Activated CD8-positive, alpha-beta memory T cell treated with anti-CD3 and anti-CD28 coated beads, Interleukin-2, amount 10 ng/mL, durations not matched to agents 7 days and 5 days (primary cell): ENCODE results near the gene TRAF3. TPM values are rescaled to one million over a fixed set of nuclear protein-coding genes. Genes with fewer than 3 reads are reported as not detected.

Experiments
- ATAC-seq: fragments of 150-1000 bp; cut with Tn5 transposase; one replicate; pipeline ENCODE4 v1.10.0; 2021; ENCODE audit warnings: moderate library complexity
- CTCF ChIA-PET: fragments of 350-600 bp; sonication (Branson Sonifier 250); formaldehyde crosslinking; loops from one replicate; lab custom pipeline; 2021; ENCODE audit warnings: antibody characterized with exemption; lab: Charles Lee
- DNase-seq: peaks from one replicate; pipeline ENCODE4 v3.0.0-alpha.2; 2020
- H3K27ac Mint-ChIP-seq: one replicate; pipeline ENCODE4 v1.8.0; 2021; ENCODE audit warnings: mild to moderate bottlenecking, mixed read lengths
- H3K27me3 Mint-ChIP-seq: one replicate; pipeline ENCODE4 v1.8.0; 2021; ENCODE audit warnings: mixed read lengths
- H3K36me3 Mint-ChIP-seq: one replicate; pipeline ENCODE4 v1.8.0; 2021; ENCODE audit warnings: mild to moderate bottlenecking, mixed read lengths
- H3K4me1 Mint-ChIP-seq: one replicate; pipeline ENCODE4 v1.8.0; 2021; ENCODE audit warnings: mixed read lengths
- H3K4me3 Mint-ChIP-seq: one replicate; pipeline ENCODE4 v1.8.0; 2021; ENCODE audit warnings: mild to moderate bottlenecking, moderate library complexity, mixed read lengths
- H3K9me3 Mint-ChIP-seq: one replicate; pipeline ENCODE4 v1.8.0; 2022; ENCODE audit warnings: low read depth, mixed read lengths
- total RNA-seq, 2 experiments: library from RNA; stranded (reverse); gene quantifications; one replicate each; pipeline ENCODE4 v1.2.3, GENCODE V29; 2021

Gene TRAF3, protein sequence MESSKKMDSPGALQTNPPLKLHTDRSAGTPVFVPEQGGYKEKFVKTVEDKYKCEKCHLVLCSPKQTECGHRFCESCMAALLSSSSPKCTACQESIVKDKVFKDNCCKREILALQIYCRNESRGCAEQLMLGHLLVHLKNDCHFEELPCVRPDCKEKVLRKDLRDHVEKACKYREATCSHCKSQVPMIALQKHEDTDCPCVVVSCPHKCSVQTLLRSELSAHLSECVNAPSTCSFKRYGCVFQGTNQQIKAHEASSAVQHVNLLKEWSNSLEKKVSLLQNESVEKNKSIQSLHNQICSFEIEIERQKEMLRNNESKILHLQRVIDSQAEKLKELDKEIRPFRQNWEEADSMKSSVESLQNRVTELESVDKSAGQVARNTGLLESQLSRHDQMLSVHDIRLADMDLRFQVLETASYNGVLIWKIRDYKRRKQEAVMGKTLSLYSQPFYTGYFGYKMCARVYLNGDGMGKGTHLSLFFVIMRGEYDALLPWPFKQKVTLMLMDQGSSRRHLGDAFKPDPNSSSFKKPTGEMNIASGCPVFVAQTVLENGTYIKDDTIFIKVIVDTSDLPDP
- total RNA-seq, result 10 to 100 TPM; 49.5 to 78.1 TPM

DNA sequence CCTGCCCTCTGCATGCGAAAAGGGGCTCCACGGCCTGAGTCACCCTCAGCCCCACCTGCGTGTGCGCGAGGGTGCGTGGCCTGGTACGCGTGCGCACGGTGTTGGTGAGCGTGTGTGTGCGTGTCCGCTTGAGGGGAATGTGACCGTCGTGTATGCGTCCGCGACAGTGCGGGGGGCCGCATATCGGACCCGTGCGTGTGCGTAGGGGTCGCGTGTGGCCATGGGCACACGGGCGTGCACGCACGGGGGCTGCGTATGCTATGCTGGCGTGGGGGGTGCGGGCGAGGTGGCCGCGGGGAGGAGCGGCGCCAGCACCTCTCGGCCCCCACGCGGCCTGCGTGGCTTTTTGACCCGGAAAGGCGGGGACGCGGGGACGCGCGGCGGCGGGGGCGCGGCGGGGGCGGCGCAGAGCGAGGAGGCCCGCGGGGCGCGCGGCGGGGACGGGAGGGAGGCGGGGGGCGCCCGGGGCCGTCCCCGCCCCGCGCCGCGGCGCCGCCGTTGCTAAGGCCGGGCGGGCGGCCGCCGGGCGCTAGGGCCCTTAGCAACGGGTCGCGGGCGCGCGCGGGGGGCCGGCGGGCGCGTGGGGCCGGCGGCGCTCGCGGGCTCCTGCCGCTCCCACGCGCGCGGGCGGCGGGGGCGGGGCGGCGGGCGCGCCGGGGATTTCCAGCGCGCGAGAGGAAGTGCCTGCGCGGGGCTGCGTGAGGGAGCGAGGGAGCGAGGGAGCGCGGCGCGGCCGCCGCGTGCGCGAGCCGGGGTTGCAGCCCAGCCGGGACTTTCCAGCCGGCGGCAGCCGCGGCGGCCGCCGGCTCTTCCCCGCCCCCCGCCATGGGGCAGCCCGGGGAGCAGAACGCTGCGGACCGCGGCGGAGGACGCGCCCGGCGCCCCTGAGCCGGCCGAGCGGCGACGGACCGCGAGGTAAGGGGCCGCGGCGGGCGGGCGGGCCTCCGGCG, at the start of gene TRAF3:
Gene TRAF3 (plus strand): TSS at position 689 of the 950 bp plus-strand sequence. CDS start 92,753 bp downstream, outside the sequence.
- H3K9me3 Mint-ChIP-seq, result no peaks in the 10 kb centered on the region
- H3K4me3 Mint-ChIP-seq, result peak within 1 kb of the TSS; percentile 93
- H3K27ac Mint-ChIP-seq, result peak within 1 kb of the TSS; percentile 88
- peaks cover 52% of the 10 kb centered on the region for H3K4me1 Mint-ChIP-seq
- DNase-seq (peak; percentile 84), ATAC-seq (peak; percentile 80)
- H3K36me3 Mint-ChIP-seq, result peaks cover 25% of the 10 kb centered on the region
- CTCF ChIA-PET, result no interaction called here
- H3K27me3 Mint-ChIP-seq, result no peaks in the 10 kb centered on the region

DNA sequence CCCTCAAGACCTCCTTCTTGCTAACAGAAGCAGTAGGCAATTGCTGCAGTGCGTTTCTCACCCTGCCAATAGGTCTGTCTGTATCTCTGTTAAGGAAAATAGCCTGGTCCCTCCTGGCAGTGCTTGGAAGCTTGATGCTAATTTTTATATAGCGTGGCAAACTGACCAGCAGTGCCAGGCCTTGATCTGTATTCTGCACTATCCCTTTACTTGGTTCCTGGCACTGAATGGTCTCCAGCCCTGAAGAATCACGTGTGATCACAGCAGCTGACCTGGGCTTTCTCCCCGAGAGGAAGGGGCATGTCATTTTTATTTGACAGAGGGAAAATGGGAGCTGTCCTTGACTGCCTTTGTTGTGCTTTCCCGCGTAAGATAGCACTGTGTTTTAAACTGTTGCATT, 48.7 kb upstream of the TRAF3 start:
- no peak overlapping the region for H3K27ac Mint-ChIP-seq
- no peaks in the 10 kb centered on the region for H3K27me3 Mint-ChIP-seq
- H3K9me3 Mint-ChIP-seq, result no peaks in the 10 kb centered on the region
- H3K36me3 Mint-ChIP-seq, result peaks cover 18% of the 10 kb centered on the region
- CTCF ChIA-PET, result interaction anchor here (1.0 to 1.3 kb wide), 2 partner anchors 33 to 274 kb away, joined by 3 to 4 read pairs; no protein-coding TSS in a partner anchor
- no peaks in the 10 kb centered on the region for H3K4me1 Mint-ChIP-seq
- DNase-seq (no peak), ATAC-seq (no peak)
- no peak overlapping the region for H3K4me3 Mint-ChIP-seq

DNA sequence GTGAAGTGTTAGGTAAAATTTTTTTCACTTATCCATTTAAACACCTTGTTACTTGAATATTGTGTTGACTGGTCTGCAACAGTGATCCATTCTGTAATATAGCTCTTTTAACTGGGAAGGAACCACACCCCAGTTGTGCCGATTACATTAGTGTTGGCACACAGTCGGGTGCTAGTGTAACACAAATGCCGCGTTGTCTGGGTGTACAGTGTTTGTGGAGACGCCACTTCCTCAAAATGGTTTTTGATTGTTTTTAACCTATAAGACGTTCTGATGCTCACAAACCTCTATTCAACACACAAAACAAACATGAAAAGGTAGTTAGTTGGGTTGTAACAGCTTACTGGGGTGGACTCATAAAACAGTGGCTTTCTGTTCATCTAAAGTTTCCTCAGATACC, 48.0 kb upstream of the TRAF3 start:
- Mint-ChIP-seq H3K36me3 (peaks cover 14% of the 10 kb centered on the region), H3K27ac (no peak overlapping the region), H3K27me3 (no peaks in the 10 kb centered on the region), H3K4me3 (no peak overlapping the region), H3K9me3 (no peaks in the 10 kb centered on the region), H3K4me1 (no peaks in the 10 kb centered on the region)
- no peak for ATAC-seq
- no peak for DNase-seq
- CTCF ChIA-PET, result interaction anchor here (1.3 kb wide), 1 partner anchor 34 kb away, joined by 4 read pairs; no protein-coding TSS in a partner anchor

DNA sequence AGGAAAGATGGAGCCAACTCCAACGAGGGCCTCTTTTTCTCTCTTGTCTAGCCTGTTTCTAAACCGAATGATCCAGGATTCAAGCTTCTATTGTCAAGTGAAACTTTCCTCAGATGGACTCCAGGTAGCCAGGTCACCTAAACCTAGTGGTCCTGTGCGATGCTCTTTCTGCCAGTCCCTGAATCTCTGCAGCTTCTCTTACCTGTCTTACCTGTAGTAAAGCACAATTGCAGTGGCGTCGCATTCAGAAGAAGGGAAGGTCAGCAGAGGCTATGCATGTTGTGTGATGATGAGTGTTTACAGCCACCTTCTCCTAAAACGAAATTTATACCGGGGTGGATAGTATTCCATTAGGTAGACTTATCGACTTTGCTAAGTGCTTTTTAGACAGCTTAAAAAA, 47.4 kb upstream of the TRAF3 start:
- ATAC-seq (no peak), DNase-seq (no peak)
- Mint-ChIP-seq H3K4me1 (no peaks in the 10 kb centered on the region), H3K27me3 (no peaks in the 10 kb centered on the region), H3K9me3 (no peaks in the 10 kb centered on the region), H3K36me3 (peaks cover 12% of the 10 kb centered on the region), H3K27ac (no peak overlapping the region), H3K4me3 (no peak overlapping the region)
- CTCF ChIA-PET, result no interaction called here

DNA sequence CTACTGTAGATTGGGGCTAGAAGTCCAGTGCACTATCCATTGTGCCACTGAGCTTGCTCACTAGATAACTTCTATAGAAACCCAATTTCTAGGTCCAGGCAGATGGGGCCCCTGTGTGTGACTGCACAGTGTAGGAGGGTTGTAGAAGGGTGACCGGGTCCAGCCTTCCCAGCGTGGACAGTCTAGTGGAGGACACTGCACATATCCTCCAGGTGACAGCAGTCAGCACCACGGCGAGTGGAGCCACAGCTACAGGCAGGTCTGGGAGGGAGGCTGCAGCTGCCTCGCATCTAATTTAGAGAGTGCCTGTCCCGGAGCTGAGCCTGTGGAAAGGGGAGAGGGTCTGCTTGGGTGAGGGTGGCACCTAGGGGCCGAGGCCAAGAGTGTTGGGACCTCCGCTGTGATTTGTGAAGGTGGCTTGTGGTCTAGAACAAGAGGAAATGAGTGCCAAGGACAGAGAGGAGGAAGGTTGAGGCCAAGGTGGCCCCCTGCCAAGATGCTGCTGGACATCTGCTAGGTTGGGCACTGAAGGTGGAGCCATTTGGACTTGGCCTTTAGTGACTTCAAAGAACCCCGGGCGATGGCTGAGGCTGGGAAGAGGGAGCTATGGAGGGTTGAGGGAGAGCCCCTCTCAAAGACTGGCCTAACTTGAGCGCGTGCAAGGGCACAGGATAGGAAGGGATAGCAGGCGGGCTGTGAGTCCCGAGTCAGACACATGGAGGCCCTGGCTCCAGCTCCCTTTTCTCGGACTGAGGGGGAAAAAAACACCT, 46.0 kb upstream of the TRAF3 start:
- CTCF ChIA-PET, result interaction anchor here (0.9 kb wide), 1 partner anchor 37 kb away, joined by 3 read pairs; no protein-coding TSS in a partner anchor
- Mint-ChIP-seq H3K9me3 (no peaks in the 10 kb centered on the region), H3K27me3 (no peaks in the 10 kb centered on the region), H3K27ac (no peak overlapping the region), H3K36me3 (peaks cover 8% of the 10 kb centered on the region), H3K4me1 (no peaks in the 10 kb centered on the region), H3K4me3 (no peak overlapping the region)
- ATAC-seq, result no peak
- DNase-seq, result no peak

DNA sequence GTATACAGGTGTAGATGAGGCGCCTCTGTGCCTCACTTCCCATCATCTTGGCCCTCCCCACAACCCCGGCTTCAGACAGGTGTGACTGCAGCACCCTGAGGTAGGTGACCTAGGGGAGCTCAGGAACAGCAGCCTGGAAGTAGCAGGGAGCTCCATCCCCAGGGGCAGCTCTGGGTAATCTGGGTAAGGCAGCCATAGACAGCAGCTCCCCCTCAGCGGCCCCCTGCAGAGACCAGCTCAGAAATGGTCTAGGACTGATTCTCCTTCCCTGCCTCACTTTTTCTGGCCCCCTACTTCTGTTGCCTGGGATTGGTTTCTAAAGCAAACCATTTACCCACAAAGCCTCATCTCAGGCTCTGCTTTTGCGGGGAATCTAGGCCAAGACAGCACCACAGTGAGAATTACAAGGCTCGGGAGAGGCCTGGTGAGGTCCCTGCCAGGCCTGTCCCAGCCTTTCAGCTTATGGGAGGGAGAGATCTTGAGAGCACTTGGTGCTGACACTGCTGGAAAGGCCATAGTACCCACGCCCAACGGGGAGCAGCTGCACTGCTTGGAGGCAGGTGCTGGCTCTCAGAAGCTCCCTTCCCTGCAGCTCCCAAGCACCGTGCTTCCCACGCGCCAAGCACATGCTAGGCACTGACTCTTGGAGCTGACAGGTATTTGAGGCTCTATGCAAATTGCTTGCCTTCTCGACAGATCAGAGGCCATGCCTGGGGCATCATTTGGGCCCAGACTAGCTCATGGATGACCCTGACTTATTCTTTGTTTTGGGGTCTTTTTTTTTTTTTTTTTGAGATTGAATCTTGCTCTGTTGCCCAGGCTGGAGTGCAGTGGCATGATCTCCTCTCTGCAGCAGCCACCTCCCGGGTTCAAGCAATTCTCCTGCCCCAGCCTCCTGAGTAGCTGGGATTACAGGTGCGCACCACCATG, 45.1 kb upstream of the TRAF3 start:
- H3K27me3 Mint-ChIP-seq, result no peaks in the 10 kb centered on the region
- no peaks in the 10 kb centered on the region for H3K9me3 Mint-ChIP-seq
- CTCF ChIA-PET, result interaction anchor here (0.9 to 1.1 kb wide), 2 partner anchors 9 to 38 kb away, joined by 3 read pairs; no protein-coding TSS in a partner anchor
- H3K4me1 Mint-ChIP-seq, result no peaks in the 10 kb centered on the region
- no peak overlapping the region for H3K27ac Mint-ChIP-seq
- H3K36me3 Mint-ChIP-seq, result peaks cover 3% of the 10 kb centered on the region
- H3K4me3 Mint-ChIP-seq, result no peak overlapping the region
- ATAC-seq (no peak), DNase-seq (no peak)

DNA sequence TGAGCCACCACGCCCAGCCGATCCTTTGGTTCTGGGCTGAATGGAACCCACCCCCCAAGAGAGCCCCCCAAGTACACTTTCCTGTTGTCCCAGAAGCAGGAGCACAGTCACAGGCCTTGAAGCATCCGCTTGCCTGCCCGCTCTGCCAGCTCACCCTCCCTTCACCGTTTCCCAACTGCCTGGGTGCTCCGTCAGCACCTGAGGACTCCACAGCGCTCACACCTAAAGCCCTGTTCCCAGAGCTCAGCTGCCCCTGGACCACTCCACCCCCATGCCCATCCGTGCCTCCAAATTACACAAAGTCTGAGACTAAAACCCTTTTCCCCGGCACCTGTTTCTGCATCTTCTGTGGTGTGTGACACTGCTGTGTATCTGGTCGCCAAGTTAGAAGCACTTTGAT, 44.3 kb upstream of the TRAF3 start:
- no peaks in the 10 kb centered on the region for H3K27me3 Mint-ChIP-seq
- no peak for ATAC-seq
- no peak for DNase-seq
- H3K9me3 Mint-ChIP-seq, result no peaks in the 10 kb centered on the region
- no peaks in the 10 kb centered on the region for H3K36me3 Mint-ChIP-seq
- no peaks in the 10 kb centered on the region for H3K4me1 Mint-ChIP-seq
- no peak overlapping the region for H3K4me3 Mint-ChIP-seq
- CTCF ChIA-PET, result interaction anchor here (1.1 kb wide), 1 partner anchor 10 kb away, joined by 3 read pairs; no protein-coding TSS in a partner anchor
- H3K27ac Mint-ChIP-seq, result no peak overlapping the region

DNA sequence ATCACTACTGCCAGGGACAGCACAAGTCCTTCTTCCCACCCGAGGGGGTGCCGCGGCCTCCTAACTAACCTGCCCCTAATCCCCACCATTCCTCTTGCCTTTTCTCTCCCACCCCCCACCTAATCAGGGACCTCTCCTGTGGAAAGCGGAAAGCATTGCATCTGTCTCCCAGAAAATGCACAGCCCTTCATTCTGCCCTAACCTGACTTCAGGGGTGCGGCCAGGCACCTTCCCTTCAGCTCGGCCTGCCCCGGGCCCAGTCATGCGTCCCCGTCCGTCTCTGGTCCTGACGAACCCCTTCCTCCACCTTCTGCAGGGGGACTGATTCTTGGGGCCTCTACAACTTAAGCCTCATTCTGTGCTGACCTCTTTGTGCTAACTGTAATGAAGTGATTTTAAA, 43.9 kb upstream of the TRAF3 start:
- Mint-ChIP-seq H3K9me3 (no peaks in the 10 kb centered on the region), H3K27me3 (no peaks in the 10 kb centered on the region), H3K4me1 (no peaks in the 10 kb centered on the region), H3K4me3 (no peak overlapping the region), H3K27ac (no peak overlapping the region), H3K36me3 (no peaks in the 10 kb centered on the region)
- no peak for DNase-seq
- ATAC-seq, result no peak
- CTCF ChIA-PET, result no interaction called here

DNA sequence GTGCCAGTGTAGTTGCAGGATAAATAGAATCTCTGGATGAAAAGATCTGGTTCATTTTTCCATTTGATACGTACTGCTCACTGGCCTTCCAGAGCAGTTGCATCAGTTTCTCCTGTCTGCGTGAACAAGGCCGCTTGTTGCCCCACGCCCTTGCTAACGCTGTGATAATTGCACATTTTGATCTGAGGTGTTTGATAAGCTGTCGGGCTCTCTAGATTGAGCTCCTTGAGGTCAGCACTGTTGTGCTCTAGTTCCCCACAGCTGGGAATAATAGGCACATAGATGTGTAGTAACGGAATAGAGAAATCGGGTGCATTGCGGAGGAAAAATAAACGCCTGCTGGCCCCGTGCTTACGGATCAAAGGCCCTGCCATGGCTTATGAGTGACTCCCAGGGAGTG, 42.8 kb upstream of the TRAF3 start:
- no peaks in the 10 kb centered on the region for H3K36me3 Mint-ChIP-seq
- CTCF ChIA-PET, result interaction anchor here (1.0 kb wide), 1 partner anchor 12 kb away, joined by 3 read pairs; no protein-coding TSS in a partner anchor
- no peaks in the 10 kb centered on the region for H3K9me3 Mint-ChIP-seq
- no peak overlapping the region for H3K4me3 Mint-ChIP-seq
- ATAC-seq, result no peak
- DNase-seq, result peak; percentile 19
- H3K4me1 Mint-ChIP-seq, result no peaks in the 10 kb centered on the region
- H3K27ac Mint-ChIP-seq, result no peak overlapping the region
- H3K27me3 Mint-ChIP-seq, result no peaks in the 10 kb centered on the region

DNA sequence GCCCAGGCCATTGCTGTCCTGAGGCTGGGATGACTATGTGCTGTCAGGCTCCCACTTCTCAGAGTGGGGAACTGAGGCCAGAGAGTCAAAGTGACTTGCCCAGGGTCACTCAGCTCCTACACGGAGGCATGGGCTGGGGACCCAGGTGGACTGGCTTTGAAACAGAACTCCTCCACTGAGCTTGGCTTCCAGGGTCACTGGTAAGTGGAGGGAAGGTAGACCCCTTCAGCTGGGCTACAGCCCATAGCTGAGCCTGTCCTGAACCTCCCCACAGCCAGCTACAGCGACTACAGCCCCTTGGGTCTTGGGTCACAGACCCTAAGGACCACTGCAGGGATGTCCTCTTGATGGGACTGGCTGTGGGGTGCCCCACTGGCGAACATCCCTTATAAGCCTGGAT, 40.3 kb upstream of the TRAF3 start:
- ATAC-seq (no peak), DNase-seq (no peak)
- Mint-ChIP-seq H3K27me3 (no peaks in the 10 kb centered on the region), H3K4me1 (no peaks in the 10 kb centered on the region), H3K27ac (no peak overlapping the region), H3K4me3 (no peak overlapping the region), H3K9me3 (peaks cover 2% of the 10 kb centered on the region), H3K36me3 (peaks cover 4% of the 10 kb centered on the region)
- CTCF ChIA-PET, result no interaction called here

DNA sequence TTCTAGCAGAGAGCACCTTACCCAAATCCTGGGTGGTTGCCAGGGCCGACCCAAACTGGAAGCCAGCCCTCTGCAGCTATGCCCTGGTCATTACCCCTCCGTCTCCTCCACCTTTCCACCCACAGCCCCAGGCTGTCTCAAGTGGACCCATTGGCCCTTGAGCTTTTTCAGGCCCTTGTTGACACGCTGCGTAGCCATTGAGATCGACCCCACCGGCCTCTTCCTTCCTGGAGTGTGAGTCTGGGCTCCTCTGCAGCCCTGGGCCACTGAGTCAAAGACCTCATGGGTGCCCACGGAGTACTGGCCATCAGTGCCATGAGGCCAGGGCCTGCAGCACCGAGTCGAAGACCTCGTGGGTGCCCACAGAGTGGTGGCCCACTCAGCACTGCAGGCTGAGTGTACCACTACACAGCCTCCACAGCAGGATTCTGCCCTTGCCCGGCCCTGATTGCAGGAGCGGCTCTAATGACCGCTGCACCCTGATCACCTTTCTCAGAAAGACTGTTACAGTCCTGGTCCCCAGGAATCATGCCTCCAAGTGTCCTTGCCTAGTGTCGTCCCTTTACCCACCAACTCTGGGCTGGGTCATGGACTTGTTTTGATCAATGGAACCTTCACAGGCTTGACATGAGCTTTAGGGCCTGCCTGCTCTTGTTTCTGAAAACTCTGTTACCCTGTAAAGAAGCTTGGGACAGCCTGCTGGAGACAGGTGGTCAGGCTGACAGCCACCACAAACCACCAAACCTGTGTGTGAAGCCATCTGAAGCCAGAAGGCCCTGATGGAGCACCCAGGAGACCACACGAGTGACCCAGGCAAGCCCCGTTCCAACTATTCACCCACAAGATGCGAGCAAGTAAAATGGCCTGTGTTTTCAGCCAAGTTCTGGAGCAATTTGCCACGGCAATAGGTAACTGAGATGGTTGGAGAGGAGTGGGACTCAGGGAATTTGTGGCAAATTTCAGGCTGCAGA, 39.6 kb upstream of the TRAF3 start:
- H3K36me3 Mint-ChIP-seq, result peaks cover 4% of the 10 kb centered on the region
- no peak for ATAC-seq
- H3K4me1 Mint-ChIP-seq, result no peaks in the 10 kb centered on the region
- peaks cover 3% of the 10 kb centered on the region for H3K9me3 Mint-ChIP-seq
- no peak overlapping the region for H3K4me3 Mint-ChIP-seq
- DNase-seq, result no peak
- H3K27ac Mint-ChIP-seq, result no peak overlapping the region
- H3K27me3 Mint-ChIP-seq, result no peaks in the 10 kb centered on the region
- CTCF ChIA-PET, result no interaction called here
